NB4 (cell line): Measurements from ENCODE around the gene CCDC122.

Experiments used
- POLR2A ChIP-seq: IDR thresholded peaks from 2 replicates; pipeline ENCODE4 v1.6.1; 2011; ENCODE audit warnings: mild to moderate bottlenecking; ENCODE audit not compliant: insufficient read length; ENCODE audit errors: extremely low read depth
- TF ChIP-seq, protein P1 (sequence below): IDR thresholded peaks from one replicate; pipeline ENCODE4 v1.5.1; 2012; ENCODE audit warnings: low read depth, low read length
- TF ChIP-seq, protein P2 (sequence below): IDR thresholded peaks from 2 replicates; pipeline ENCODE4 v1.6.1; 2011; ENCODE audit warnings: low read depth, low read length

- TF ChIP-seq, protein P1, sequence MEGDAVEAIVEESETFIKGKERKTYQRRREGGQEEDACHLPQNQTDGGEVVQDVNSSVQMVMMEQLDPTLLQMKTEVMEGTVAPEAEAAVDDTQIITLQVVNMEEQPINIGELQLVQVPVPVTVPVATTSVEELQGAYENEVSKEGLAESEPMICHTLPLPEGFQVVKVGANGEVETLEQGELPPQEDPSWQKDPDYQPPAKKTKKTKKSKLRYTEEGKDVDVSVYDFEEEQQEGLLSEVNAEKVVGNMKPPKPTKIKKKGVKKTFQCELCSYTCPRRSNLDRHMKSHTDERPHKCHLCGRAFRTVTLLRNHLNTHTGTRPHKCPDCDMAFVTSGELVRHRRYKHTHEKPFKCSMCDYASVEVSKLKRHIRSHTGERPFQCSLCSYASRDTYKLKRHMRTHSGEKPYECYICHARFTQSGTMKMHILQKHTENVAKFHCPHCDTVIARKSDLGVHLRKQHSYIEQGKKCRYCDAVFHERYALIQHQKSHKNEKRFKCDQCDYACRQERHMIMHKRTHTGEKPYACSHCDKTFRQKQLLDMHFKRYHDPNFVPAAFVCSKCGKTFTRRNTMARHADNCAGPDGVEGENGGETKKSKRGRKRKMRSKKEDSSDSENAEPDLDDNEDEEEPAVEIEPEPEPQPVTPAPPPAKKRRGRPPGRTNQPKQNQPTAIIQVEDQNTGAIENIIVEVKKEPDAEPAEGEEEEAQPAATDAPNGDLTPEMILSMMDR: no peak
- TF ChIP-seq POLR2A: no peak
- TF ChIP-seq, protein P2, sequence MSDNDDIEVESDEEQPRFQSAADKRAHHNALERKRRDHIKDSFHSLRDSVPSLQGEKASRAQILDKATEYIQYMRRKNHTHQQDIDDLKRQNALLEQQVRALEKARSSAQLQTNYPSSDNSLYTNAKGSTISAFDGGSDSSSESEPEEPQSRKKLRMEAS: no peak
Observed at GRCh38 chr13:43920965-43921674, 41.6 kb upstream of the CCDC122 start.
